Skeletal muscle satellite cell (primary cell): Measurements from ENCODE around the gene SLC35G2.
"Not testable (repeated sequence)": the region's sequence is repeated elsewhere in the genome, so short reads cannot be mapped to it uniquely, and the experiment has no call there.

Experiments used
- H3K27me3 ChIP-seq: 2 replicates; pipeline ENCODE4 v1.7.0; 2013; ENCODE audit warnings: low read length; ENCODE audit not compliant: control insufficient read depth, insufficient read depth
- H3K36me3 ChIP-seq: 2 replicates; pipeline ENCODE4 v1.7.0; 2013; ENCODE audit warnings: mild to moderate bottlenecking, control low read depth, low read length; ENCODE audit not compliant: insufficient read depth
- H3K4me1 ChIP-seq: 2 replicates; pipeline ENCODE4 v1.7.0; 2013; ENCODE audit warnings: low read length; ENCODE audit not compliant: control insufficient read depth, insufficient read depth
- H3K4me2 ChIP-seq: 2 replicates; pipeline ENCODE4 v1.7.0; 2013; ENCODE audit warnings: mild to moderate bottlenecking, low read length
- H3K4me3 ChIP-seq: 2 replicates; pipeline ENCODE4 v1.7.0; 2013; ENCODE audit warnings: low read length
- H3K9ac ChIP-seq: 2 replicates; pipeline ENCODE4 v1.7.0; 2013; ENCODE audit warnings: mild to moderate bottlenecking, low read depth, low read length, moderate library complexity
- H3K9me3 ChIP-seq: replicated peaks from 2 replicates; pipeline ENCODE4 v1.7.0; 2013; ENCODE audit warnings: mild to moderate bottlenecking, control low read depth, low read length

SLC35G2 gene

GRCh38 chr3:136861890-136862616 lies 43.1 kb downstream of the SLC35G2 start, which contains the start of gene NCK1:
TSS of gene NCK1 (plus strand) at chr3:136862208. CDS start at chr3:136928002, 65,794 bp downstream.
- Histone ChIP-seq H3K9ac (peak within 1 kb of the TSS; percentile 86), H3K4me2 (peak within 1 kb of the TSS; percentile 92), H3K4me3 (peak within 1 kb of the TSS; percentile 97), H3K9me3 (no peaks in the 10 kb centered on the region), H3K27me3 (no peaks in the 10 kb centered on the region), H3K4me1 (peaks cover 12% of the 10 kb centered on the region), H3K36me3 (no peaks in the 10 kb centered on the region)

- H3K27me3 ChIP-seq = no peaks in the 10 kb centered on the region
- peak overlapping the region; percentile 97 for H3K4me3 ChIP-seq
- H3K4me1 ChIP-seq = peaks cover 12% of the 10 kb centered on the region
- H3K9ac ChIP-seq = peak overlapping the region; percentile 86
- no peaks in the 10 kb centered on the region for H3K9me3 ChIP-seq
- H3K4me2 ChIP-seq = peak overlapping the region; percentile 92
- no peaks in the 10 kb centered on the region for H3K36me3 ChIP-seq
Observed at GRCh38 chr3:136862617-136863322, 43.8 kb downstream of the SLC35G2 start.

GRCh38 chr3:136869282-136869681 lies 50.4 kb downstream of the SLC35G2 start:
- Histone ChIP-seq H3K4me1 (no peaks in the 10 kb centered on the region), H3K36me3 (peaks cover under 1% of the 10 kb centered on the region), H3K4me2 (no peak overlapping the region), H3K27me3 (no peaks in the 10 kb centered on the region), H3K9ac (no peak overlapping the region), H3K9me3 (no peaks in the 10 kb centered on the region), H3K4me3 (no peak overlapping the region)

- not testable (repeated sequence) for H3K4me3 ChIP-seq, H3K4me2 ChIP-seq, H3K9ac ChIP-seq, H3K4me1 ChIP-seq, H3K27me3 ChIP-seq, H3K9me3 ChIP-seq, H3K36me3 ChIP-seq
Observed at GRCh38 chr3:136872258-136872657, 53.3 kb downstream of the SLC35G2 start.

- H3K36me3 ChIP-seq, H3K9ac ChIP-seq, H3K27me3 ChIP-seq, H3K4me1 ChIP-seq, H3K9me3 ChIP-seq, H3K4me2 ChIP-seq, H3K4me3 ChIP-seq: not testable (repeated sequence)
Observed at GRCh38 chr3:136879510-136879909, 60.6 kb downstream of the SLC35G2 start.

- no peaks in the 10 kb centered on the region for H3K9me3 ChIP-seq
- no peak overlapping the region for H3K4me2 ChIP-seq
- H3K4me3 ChIP-seq = no peak overlapping the region
- H3K36me3 ChIP-seq = no peaks in the 10 kb centered on the region
- no peaks in the 10 kb centered on the region for H3K4me1 ChIP-seq
- no peaks in the 10 kb centered on the region for H3K27me3 ChIP-seq
- H3K9ac ChIP-seq = no peak overlapping the region
Observed at GRCh38 chr3:136882571-136882970, 63.6 kb downstream of the SLC35G2 start.

- Histone ChIP-seq H3K27me3 (no peaks in the 10 kb centered on the region), H3K4me1 (no peaks in the 10 kb centered on the region), H3K4me3 (no peak overlapping the region), H3K4me2 (no peak overlapping the region), H3K9ac (no peak overlapping the region), H3K36me3 (no peaks in the 10 kb centered on the region), H3K9me3 (no peaks in the 10 kb centered on the region)
Observed at GRCh38 chr3:136883967-136884720, 65.2 kb downstream of the SLC35G2 start.

- H3K4me1 ChIP-seq = no peaks in the 10 kb centered on the region
Observed at GRCh38 chr3:136885357-136886213, 66.7 kb downstream of the SLC35G2 start.

GRCh38 chr3:136889947-136890346 lies 71.0 kb downstream of the SLC35G2 start:
- Histone ChIP-seq H3K9ac (no peak overlapping the region), H3K4me3 (no peak overlapping the region), H3K27me3 (no peaks in the 10 kb centered on the region), H3K4me1 (peaks cover 10% of the 10 kb centered on the region), H3K4me2 (no peak overlapping the region), H3K9me3 (peaks cover 8% of the 10 kb centered on the region), H3K36me3 (peaks cover 3% of the 10 kb centered on the region)

More at GRCh38 chr3:136885357-136886213, 66.7 kb downstream of the SLC35G2 start:
- no peak overlapping the region for H3K9ac ChIP-seq
- no peaks in the 10 kb centered on the region for H3K9me3 ChIP-seq
- no peaks in the 10 kb centered on the region for H3K27me3 ChIP-seq
- H3K4me2 ChIP-seq = no peak overlapping the region
- no peak overlapping the region for H3K4me3 ChIP-seq
- H3K36me3 ChIP-seq = no peaks in the 10 kb centered on the region

- no peaks in the 10 kb centered on the region for H3K27me3 ChIP-seq
- peaks cover 10% of the 10 kb centered on the region for H3K4me1 ChIP-seq
- H3K4me3 ChIP-seq = no peak overlapping the region
- H3K9ac ChIP-seq = no peak overlapping the region
- H3K4me2 ChIP-seq = no peak overlapping the region
- peaks cover 3% of the 10 kb centered on the region for H3K36me3 ChIP-seq
- peaks cover 8% of the 10 kb centered on the region for H3K9me3 ChIP-seq
Observed at GRCh38 chr3:136891934-136892855, 73.3 kb downstream of the SLC35G2 start.
